Stimulated activated CD4-positive, alpha-beta T cell treated with anti-CD3 and anti-CD28 coated beads, Interleukin-4, amount 100 ng/mL, for 48 hours (primary cell): ENCODE data around the gene MS4A5.
"Not testable (repeated sequence)": the region's sequence is repeated elsewhere in the genome, so short reads cannot be mapped to it uniquely, and the experiment has no call there.

Experiments used
- DNase-seq, 2 donors: peaks; one replicate each; pipeline ENCODE4 v3.0.0-alpha.2; 2020; ENCODE audit warnings: low read depth in 2 of 2

The MS4A5 gene, protein sequence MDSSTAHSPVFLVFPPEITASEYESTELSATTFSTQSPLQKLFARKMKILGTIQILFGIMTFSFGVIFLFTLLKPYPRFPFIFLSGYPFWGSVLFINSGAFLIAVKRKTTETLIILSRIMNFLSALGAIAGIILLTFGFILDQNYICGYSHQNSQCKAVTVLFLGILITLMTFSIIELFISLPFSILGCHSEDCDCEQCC

DNA sequence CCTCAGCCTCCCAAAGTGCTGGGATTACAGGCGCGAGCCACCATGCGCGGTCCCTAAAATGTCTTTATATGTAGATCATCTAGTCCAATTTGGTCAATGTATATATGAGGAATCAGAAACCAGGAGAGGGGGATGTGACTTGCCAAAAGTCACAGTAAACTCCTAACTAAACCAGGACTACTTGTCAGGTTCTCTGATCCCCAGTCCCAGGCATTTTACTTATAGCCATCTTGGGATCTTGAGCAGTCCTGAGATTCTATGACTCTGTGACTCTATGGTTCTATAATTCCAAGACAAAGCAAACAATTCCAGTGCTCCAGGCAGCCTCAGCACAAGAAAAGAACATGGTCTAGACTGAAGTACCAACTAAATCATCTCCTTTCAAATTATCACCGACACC lies at the start of gene MS4A5:
MS4A5 (plus strand) TSS at position 301 of the 400 bp plus-strand sequence. CDS start 103 bp downstream, outside the sequence.
- no peak for DNase-seq

DNA sequence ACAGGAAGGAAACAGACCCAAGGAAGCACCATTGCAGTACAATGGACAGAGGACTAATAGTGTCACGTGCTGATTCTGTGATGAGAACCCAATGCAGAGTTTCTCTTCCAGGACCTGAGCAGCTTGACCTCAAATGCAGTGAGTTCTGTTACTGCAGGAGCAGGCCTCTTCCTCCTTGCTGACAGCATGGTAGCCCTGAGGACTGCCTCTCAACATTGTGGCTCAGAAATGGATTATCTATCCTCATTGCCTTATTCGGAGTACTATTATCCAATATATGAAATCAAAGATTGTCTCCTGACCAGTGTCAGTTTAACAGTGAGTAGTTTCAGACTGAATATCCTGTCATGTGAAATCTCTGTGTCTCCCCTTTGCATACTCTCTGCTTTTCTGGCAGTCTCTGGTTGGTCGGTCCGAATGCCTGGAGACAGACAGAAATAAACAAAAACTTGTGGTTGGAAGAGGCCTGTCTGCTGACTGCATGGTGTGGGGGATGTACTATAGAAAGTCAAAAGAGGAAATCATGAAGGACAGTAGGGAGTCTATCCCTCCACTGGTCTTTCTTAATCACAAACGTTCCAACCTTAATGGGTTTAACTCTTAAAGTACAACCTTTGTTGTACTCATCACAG lies 40.0 kb upstream of the MS4A5 start:
- DNase-seq = no peak

DNA sequence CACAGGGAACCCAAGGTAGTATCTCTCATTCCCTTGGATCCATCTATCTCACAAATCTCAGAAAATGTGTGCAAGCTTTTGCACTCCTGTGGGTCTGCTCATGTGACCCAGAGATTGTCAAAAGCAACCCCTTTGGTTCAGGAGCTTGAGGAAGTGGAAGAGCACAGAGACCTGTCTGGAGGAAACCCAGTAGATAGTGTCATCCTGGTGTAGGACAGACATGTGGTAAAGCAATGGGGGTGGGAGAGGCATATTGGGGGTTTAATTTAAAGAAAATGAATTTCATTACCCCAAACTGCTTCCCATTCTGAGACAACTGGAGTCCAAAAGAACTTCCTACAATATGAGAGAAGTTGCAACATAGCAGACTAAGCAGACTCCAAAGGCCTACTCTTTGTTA lies 39.0 kb upstream of the MS4A5 start:
- no peak for DNase-seq

DNA sequence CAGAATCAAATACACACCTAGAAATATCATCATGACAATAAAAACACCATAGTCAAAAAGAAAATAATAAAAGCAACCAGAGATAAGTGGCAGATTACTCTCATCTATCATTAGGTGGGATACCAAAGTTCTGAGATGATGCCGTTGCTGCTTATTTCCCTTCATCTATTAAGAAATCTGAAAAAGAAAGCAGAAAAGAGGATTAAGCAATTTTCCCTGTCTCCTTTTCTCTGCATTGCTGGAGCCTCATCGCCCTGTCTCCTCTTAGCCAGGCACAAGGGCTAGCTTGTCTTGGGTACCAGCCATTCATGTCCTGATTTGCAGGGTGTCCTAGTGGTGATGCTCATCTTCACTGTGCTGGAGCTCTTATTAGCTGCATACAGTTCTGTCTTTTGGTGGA lies 37.0 kb upstream of the MS4A5 start:
- no peak for DNase-seq

DNA sequence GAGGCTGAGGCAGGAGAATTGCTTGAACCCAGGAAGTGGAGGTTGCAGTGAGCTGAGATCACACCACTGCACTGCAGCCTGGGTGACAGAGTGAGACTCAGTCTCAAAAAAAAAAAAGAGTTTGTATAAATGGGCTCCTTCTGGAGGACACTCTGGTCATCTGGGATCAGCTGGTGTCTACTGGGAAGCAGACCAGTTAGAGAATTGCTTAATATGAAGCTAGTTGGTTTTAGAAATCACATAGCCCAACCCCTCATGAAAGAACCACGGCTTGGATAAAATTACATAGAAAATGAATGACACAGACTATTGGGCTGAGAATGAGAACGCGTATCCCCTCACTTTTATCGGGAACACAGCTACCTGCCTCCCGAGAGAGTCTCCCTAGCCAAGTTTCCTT lies 36.4 kb upstream of the MS4A5 start:
- DNase-seq = no peak

DNA sequence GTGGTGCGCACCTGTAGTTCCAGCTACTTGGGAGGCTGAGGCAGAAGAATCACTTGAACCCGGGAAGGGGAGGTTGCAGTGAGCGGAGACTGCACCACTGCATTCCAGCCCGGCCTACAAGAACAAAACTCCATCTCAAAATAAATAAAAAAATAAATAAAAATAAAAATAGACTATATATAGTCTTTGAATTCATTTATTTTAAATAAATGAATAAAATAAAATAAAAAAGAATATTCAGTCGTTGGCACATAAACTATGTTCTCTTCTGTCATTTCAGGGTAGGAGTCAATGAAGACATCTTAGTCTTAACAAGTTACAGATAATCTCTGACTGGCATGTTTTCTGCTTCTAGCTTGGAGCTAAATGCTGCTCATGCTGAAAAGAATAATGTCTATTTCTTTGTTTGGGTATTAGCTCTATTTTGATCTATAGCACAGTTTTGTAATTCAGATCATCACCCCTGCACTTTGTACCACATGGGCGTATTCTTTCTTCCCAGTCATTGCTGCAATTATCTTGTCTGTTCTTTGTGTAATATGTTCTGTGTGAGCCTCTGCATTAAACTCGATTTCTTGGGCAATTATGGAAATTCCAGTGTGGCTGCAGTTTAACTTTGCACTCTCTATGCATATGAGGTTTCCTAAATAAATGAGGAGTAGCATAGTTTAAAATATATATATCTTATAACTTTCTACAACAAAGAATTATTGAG lies 34.5 kb upstream of the MS4A5 start:
- no peak for DNase-seq

DNA sequence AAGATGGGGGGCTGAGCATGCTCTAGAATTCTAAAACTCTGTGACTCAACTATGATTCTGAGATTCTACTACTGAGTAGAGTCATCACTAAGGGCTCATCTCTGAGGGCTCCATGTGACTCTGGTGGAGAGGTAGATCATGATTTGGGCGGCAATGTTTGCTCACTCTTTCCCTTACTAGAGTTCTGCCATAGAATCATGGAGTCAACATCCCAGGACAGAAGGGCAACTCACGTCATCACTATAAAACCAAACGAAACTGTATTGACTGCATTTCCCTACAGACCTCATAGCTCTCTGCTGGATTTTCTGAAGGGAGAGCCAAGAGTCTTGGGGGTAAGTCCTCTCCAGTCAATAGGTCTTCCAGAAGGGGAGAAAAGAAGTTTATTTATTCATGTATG lies 33.0 kb upstream of the MS4A5 start, which contains the start of gene MS4A14:
MS4A14 (plus strand) TSS at position 78 of the 400 bp plus-strand sequence; CDS start at position 198, 120 bp downstream.
- DNase-seq = no peak

DNA sequence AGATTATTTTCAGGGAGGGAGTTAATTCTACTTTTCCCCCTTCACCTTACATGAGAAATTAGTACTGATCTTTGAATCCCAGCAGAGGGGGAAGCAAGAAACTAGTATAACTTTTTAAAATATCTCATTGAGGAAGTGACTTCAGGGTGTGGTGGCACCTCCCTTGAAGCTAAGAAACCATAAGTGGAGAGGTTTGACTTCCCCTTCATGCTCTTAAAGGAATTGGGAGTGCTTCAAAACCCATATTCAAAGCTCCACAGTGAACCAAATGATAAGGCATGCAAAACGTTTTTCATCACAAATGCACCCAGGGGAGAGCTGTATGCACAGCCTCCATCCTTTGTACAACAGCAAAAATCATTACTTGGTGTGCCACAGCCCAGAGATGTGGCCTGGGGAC lies 32.6 kb upstream of the MS4A5 start:
- no peak for DNase-seq

DNA sequence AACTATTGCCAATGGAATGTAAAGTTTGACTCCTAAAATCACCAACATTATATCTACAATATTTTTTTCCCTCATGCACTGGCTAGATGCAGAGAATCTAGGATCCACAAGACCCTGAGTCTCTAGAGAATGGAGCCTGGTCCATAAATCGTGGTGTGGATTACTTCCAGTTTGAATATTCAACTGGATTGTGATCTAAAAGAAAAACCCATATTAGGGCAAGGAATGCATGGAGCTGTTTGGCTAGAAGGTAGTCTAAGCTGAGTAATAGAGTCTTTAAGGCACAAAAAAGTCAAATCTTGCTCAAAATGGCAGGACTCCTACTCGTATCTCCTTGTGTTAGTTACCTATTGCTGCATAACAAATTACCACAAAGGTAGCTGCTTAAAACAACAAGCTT lies 9.4 kb upstream of the MS4A5 start:
- no peak for DNase-seq

DNA sequence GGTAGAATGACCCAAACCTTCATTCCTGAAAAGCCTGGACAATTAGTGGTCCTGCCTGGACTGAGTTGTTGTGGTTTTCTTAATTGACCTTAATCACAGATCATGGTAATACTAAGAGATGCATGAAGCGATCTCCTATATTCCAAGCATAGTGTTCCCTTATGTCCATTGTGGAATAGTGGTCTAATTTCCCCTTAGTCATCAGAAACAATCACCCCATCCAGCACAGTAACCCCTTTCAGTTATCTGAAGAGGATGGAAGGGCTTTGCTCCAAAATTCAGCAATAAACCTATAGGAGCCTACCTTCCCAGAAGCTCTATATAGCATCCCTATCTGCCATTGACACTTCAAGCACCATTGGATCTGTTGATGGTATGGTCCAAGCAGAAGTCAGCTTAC lies 6.8 kb upstream of the MS4A5 start:
- no peak for DNase-seq

DNA sequence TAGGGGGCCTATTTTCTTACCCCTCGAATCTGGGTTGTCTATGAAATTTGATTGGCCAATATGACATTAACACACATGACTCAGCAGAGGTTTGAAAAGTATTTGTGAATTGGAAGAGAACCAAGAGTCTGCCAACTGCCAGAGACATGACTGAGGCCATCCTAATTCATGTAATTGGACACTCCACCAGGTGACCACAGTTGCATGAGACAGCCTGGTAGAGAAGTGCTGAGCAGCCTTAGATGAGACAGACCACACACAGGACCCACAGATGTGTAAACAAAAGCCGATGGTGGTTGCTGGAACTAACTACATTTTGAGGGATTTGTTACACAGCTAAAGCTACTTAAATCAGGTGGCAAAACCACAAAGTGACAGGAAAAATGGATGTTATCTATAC lies 855 bp upstream of the MS4A5 start:
- no peak for DNase-seq

DNA sequence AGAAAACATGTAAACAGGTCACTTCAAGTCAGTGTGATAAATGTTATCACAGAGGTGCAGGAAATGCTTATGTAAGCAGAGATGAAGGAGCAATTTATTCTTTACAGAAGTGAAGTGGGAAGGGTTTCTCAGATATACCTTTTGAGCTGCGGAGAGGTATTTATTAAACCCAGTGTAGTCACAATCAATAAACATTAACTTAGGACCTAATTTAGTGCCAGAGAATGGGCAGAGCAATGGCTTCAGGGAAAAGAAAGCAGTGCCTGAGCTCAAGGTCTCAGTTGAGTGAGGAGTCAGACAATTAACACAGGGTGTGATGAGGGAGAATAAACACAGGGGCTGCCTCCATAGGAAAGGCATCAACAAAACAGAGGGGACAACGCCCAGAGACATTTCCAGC lies 1.9 kb downstream of the MS4A5 start:
- no peak for DNase-seq

DNA sequence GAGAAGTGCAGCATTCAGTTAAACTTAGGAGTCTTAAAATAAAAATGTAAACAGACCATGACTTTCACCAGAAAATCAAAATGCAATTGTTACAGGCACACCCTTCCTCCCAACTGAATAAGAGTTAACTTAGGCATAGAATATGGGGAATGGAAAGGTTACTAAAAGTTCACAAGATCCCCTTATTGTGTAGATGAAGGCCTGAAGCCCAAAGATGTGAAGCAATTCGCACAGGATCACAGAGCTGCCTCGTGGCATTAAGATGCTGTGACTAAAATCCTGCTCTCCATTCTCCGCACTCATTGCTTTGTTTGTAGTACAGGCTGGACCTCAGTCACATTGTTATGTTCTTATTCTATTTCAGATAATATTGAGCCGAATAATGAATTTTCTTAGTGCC lies 4.0 kb downstream of the MS4A5 start:
- DNase-seq = no peak

DNA sequence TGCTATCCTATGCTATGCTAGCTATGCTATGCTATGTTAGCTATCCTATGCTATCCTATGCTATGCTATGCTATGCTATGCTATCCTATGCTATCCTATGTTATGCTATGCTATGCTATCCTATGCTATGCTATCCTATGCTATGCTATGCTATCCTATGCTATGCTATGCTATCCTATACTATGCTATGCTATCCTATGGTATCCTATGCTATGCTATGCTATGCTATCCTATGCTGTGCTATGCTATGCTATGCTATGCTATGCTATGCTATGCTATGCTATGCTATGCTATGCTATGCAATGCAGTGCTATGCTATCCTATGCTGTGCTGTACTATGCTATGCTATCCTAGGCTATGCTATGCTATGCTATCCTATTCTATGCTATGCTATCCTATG lies 17.7 kb downstream of the MS4A5 start:
- no peak for DNase-seq

DNA sequence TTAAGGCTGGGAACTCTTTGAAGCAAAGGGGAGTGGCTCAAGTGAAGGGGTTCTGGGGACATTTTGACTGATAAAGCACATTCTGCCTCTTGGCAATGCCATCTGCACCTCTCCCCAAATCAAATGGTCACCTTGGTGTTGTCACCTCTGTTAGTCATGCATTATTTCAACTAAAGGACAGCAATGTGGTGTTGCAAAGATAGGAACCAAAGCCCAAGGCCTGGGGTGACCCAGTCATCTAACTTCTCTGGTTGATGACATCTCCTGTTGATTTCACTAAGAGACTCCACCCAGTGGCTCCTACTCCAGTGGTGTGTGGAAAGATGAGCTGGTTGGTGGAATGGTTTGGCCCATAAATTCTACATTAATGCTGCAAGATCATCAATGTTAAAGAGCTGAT lies 18.5 kb downstream of the MS4A5 start:
- DNase-seq = no peak

DNA sequence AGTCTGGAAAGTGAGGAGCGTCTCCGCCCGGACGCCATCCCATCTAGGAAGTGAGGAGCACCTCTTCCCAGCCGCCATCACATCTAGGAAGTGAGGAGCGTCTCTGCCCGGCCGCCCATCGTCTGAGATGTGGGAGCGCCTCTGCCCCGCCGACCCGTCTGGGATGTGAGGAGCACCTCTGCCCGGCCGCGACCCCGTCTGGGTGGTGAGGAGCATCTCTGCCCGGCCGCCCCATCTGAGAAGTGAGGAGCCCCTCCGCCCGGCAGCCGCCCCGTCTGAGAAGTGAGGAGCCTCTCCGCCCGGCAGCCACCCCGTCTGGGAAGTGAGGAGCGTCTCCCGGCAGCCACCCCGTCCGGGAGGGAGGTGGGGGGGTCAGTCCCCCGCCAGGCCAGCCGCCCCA lies 21.8 kb downstream of the MS4A5 start:
- DNase-seq = not testable (repeated sequence)

DNA sequence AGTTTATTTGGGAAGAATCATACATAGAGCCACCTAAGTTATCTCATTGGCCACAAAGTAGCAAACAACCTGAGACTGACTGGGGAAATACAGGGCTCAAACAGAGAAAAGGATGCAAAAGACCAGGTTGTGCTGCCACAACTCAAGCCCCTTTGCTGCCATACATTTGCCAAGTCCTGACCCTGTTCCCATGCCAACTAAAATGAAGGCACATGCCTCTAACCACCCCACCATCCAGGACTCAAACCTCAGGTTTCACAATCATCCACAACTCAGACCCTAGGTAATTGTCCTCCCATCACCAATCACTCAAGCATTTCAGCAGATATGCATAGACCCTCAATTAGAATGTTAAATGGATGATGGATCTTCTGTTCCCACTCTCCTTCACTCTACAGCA lies 24.8 kb downstream of the MS4A5 start:
- DNase-seq = no peak

DNA sequence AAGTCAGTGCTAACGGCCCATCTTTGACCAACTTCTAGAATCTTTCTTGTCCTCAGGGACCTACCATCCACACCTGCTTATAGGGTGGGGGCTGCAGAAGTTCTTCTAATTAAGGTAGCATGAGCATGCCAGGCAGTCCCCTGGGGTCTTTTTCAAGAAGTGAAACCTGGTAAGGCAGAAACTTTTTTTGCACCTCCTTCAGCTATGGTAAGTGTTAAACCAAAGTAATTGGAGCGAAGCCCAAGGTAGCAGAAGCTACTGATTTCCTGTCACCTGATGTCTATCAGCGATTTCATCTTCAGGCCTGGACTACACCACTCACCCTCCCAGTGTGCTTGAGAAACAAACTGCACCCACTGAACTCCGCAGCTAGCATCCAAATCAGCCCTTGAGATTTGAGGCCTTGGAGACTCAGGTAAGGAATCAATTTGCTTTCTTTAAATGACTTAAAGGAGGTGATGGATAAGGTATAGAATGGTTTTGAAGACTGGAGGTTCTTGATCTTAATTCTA lies 26.2 kb downstream of the MS4A5 start, which contains the start of gene MS4A1:
MS4A1 (plus strand) TSS at position 317 of the 512 bp plus-strand sequence. CDS start 6,528 bp downstream, outside the sequence.
- no peak for DNase-seq

DNA sequence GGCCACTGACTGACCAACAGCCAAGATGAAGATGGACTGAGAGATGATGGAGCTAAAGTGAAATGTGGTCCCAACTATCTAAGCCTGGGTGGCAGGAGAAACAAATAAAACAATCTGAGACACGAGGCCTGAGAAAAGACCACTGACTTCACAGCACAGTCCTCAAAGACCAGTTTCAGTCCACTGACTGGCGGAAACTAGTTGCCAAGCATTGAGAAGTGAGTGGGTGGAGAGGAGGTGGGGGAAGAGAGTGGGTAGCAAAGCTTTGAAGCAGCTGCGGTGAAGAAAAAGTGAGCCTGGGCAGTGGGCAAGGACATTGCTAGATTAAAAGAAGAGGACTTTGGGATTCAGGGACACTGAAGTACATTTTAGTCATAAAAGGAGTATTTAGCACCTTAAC lies 28.2 kb downstream of the MS4A5 start:
- DNase-seq = no peak

DNA sequence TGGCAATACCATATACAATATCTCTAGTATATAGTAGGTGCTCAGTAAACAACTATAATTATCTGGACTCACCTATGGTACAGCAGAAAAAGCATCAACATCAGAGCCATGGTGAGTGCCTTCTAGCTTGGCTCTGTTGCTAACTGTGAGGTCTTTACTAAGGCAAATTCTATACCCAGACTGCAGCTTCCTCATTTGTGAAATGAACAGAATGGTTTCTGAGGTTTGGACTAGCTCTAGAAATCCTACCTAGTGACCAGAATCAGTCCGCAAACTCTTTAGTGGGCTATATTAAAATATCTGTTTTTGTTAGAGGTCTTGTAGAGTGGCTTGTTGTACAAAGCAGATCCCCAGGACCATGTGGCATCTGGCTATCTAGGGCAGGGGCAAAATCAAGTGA lies 30.0 kb downstream of the MS4A5 start:
- DNase-seq = no peak

DNA sequence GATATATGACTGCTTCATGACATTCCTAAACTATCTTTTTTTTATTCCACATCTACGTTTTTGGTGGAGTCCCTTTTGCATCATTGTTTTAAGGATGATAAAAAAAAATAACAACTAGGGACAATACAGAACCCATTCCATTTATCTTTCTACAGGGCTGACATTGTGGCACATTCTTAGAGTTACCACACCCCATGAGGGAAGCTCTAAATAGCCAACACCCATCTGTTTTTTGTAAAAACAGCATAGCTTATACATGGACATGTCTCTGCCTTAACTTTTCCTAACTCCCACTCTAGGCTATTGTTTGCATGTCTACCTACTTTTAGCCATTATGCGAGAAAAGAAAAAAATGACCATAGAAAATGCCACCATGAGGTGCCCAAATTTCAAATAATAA lies 39.5 kb downstream of the MS4A5 start:
- no peak for DNase-seq

DNA sequence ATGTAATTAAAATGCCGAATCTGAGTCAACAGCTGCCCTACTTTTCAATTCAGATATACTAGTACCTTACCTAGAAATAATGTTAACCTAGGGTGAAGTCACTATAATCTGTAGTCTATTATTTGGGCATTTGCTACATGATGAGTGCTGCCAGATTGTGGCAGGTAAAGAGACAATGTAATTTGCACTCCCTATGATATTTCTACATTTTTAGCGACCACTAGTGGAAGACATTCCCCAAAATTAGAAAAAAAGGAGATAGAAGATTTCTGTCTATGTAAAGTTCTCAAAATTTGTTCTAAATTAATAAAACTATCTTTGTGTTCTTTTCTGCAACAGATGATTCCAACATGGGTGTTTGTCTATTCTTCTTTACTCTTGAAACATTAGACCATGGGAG lies 40.4 kb downstream of the MS4A5 start:
- DNase-seq = no peak

DNA sequence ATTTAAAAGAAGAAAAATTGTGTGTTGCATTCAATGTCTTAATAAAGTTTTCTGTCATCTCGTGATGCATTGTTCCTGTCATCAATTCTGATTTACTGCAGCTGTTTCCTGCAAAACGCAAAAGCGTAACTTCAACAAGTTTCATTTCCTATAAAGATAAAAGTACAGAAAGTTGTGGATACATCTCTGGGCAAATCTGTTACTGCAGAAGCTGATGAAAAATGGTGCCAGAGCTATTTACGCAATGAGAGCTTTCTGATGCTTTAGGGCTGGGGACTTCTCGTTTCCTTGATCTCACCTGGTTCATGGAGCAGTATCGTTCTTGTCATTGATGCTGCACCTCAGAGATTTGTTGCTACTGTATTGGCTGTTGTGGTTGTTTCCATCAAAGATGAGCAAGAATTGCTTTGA lies 47.7 kb downstream of the MS4A5 start:
- DNase-seq = no peak
